GM12872 (cell line): ENCODE data around the gene ERP29.

Experiments
- CTCF ChIP-seq: IDR thresholded peaks from 3 replicates; pipeline ENCODE4 v1.5.1; 2011; ENCODE audit warnings: low read depth, mild to moderate bottlenecking, low read length, moderate library complexity; ENCODE audit not compliant: insufficient read depth

Gene ERP29

GRCh38 chr12:112032292-112032691 lies 19.1 kb downstream of the ERP29 start:
- no peak for TF ChIP-seq CTCF

- TF ChIP-seq CTCF = no peak
Observed at GRCh38 chr12:112035219-112035785, 22.1 kb downstream of the ERP29 start.

GRCh38 chr12:112046003-112046402 lies 32.8 kb downstream of the ERP29 start:
- TF ChIP-seq CTCF = no peak

- no peak for TF ChIP-seq CTCF
Observed at GRCh38 chr12:112049351-112049750, 36.1 kb downstream of the ERP29 start.

GRCh38 chr12:112061137-112061536 lies 47.9 kb downstream of the ERP29 start:
- TF ChIP-seq CTCF = no peak

- TF ChIP-seq CTCF = no peak
Observed at GRCh38 chr12:112063273-112063672, 50.0 kb downstream of the ERP29 start.

GRCh38 chr12:112066566-112066965 lies 53.3 kb downstream of the ERP29 start:
- TF ChIP-seq CTCF = no peak
